ENCODE measurements around the gene ZNF506.

Gene ZNF506

DNA sequence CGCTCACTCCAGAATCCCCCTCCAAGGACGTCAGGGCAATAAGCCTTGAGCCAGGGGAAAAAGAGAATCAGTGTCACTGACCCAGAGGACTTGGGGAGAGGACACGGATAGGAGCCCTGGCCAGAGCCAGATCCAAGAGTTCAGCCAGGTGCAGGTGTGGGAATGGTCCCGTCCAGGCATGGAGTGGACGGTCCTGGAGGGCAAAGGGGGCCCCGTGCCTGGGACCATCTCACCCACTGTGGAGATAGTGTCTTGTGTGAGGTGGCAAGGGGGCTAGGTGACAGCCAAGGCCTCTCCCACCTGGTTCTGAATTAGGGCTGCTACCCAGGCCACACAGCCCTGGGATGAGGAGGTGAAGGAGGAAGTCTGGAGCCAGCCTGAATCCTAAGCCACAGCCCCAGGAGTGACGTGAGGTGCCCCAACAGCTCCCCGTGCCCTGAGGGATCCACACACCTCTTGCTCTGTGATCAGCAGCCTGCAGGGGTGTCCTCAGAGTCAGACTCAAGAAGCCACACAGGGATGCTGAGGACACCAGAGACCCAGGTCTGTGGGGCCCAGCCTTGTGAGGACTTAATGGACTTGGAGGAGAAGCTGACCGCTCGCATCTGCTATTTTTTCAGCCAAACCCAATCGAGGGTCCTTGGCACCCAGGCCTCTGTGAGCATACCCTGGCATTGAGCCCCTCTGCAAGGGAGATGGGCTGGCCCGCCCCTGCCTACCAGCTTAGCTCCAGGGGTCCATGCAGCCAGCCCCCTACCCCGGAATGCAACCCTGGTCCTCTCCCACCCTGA lies 72.2 kb downstream of the ZNF506 start:
- H2BK120ac ChIP-seq (ENCODE audit: low read depth, low read length) = no peak overlapping the region
- 73% methylated on average over 13 of the region's 13 CpGs for WGBS
- no peak overlapping the region for H3K18ac ChIP-seq (ENCODE audit: low read depth in 1 of 2, low read length in 2 of 2)
- H3K27ac ChIP-seq (ENCODE audit: low read length, poor library complexity, severe bottlenecking) = no peak overlapping the region
- H3K4me1 ChIP-seq (ENCODE audit: control insufficient read depth, insufficient read depth, low read depth, low read length) = peaks cover 2% of the 10 kb centered on the region
- H2AFZ ChIP-seq (ENCODE audit: low read depth, low read length) = no peak overlapping the region
- H3K27me3 ChIP-seq (ENCODE audit: control insufficient read depth in 1 of 2, insufficient read depth in 1 of 2, low read length in 2 of 2) = no peaks in the 10 kb centered on the region
- no peak overlapping the region for H3K23ac ChIP-seq (ENCODE audit: low read length in 2 of 2)
- peaks cover 8% of the 10 kb centered on the region for H3K9me3 ChIP-seq (ENCODE audit: control insufficient read depth, low read length)
- H4K91ac ChIP-seq (ENCODE audit: low read length) = no peak overlapping the region
- H3K36me3 ChIP-seq (ENCODE audit: control insufficient read depth in 1 of 2, insufficient read depth in 2 of 2, low read depth in 1 of 2, low read length in 2 of 2) = no peaks in the 10 kb centered on the region
- no peak overlapping the region for H3K4me3 ChIP-seq (ENCODE audit: insufficient read depth in 1 of 2, low read depth in 1 of 2, low read length in 2 of 2)
- no peak overlapping the region for H2AK5ac ChIP-seq (ENCODE audit: low read length, severe bottlenecking)
- no peak overlapping the region for H3K14ac ChIP-seq (ENCODE audit: low read length in 2 of 2)
- H4K8ac ChIP-seq (ENCODE audit: low read length) = no peak overlapping the region
- H2BK15ac ChIP-seq (ENCODE audit: low read depth, poor library complexity, severe bottlenecking) = peak overlapping the region; percentile 13
- no peak overlapping the region for H2BK5ac ChIP-seq (ENCODE audit: low read depth, low read length, poor library complexity, severe bottlenecking)
- H3K9ac ChIP-seq (ENCODE audit: low read length) = no peak overlapping the region
- H3K4me2 ChIP-seq (ENCODE audit: low read length, poor library complexity, severe bottlenecking) = no peak overlapping the region
- no peaks in the 10 kb centered on the region for H3K79me1 ChIP-seq (replicated peaks; ENCODE audit: low read length, poor library complexity, severe bottlenecking)
- DNase-seq = no peak
- H3K4ac ChIP-seq (ENCODE audit: low read depth in 1 of 2, low read length in 2 of 2) = no peak overlapping the region
- H2BK12ac ChIP-seq (ENCODE audit: low read length in 2 of 2) = no peak overlapping the region

- Histone ChIP-seq H3K4me1 (ENCODE audit: control insufficient read depth, insufficient read depth, low read depth, low read length) (peaks cover 2% of the 10 kb centered on the region), H3K14ac (ENCODE audit: low read length in 2 of 2) (no peak overlapping the region), H3K23ac (ENCODE audit: low read length in 2 of 2) (no peak overlapping the region), H3K79me1 (replicated peaks; ENCODE audit: low read length, poor library complexity, severe bottlenecking) (no peaks in the 10 kb centered on the region), H2AFZ (ENCODE audit: low read depth, low read length) (no peak overlapping the region), H2BK5ac (ENCODE audit: low read depth, low read length, poor library complexity, severe bottlenecking) (no peak overlapping the region), H3K9me3 (ENCODE audit: control insufficient read depth, low read length) (peaks cover 13% of the 10 kb centered on the region), H2BK12ac (ENCODE audit: low read length in 2 of 2) (no peak overlapping the region), H4K8ac (ENCODE audit: low read length) (no peak overlapping the region), H3K9ac (ENCODE audit: low read length) (no peak overlapping the region), H2BK15ac (ENCODE audit: low read depth, poor library complexity, severe bottlenecking) (no peak overlapping the region), H4K91ac (ENCODE audit: low read length) (no peak overlapping the region), H3K27me3 (ENCODE audit: control insufficient read depth in 1 of 2, insufficient read depth in 1 of 2, low read length in 2 of 2) (no peaks in the 10 kb centered on the region), H2BK120ac (ENCODE audit: low read depth, low read length) (no peak overlapping the region), H3K4ac (ENCODE audit: low read depth in 1 of 2, low read length in 2 of 2) (no peak overlapping the region), H3K4me3 (ENCODE audit: insufficient read depth in 1 of 2, low read depth in 1 of 2, low read length in 2 of 2) (no peak overlapping the region), H3K27ac (ENCODE audit: low read length, poor library complexity, severe bottlenecking) (no peak overlapping the region), H3K4me2 (ENCODE audit: low read length, poor library complexity, severe bottlenecking) (no peak overlapping the region), H3K18ac (ENCODE audit: low read depth in 1 of 2, low read length in 2 of 2) (no peak overlapping the region), H2AK5ac (ENCODE audit: low read length, severe bottlenecking) (no peak overlapping the region), H3K36me3 (ENCODE audit: control insufficient read depth in 1 of 2, insufficient read depth in 2 of 2, low read depth in 1 of 2, low read length in 2 of 2) (no peaks in the 10 kb centered on the region)
- WGBS = 80% methylated on average over 9 of the region's 9 CpGs
- DNase-seq = no peak
These were observed 73.2 kb downstream of the ZNF506 start for GRCh38 chr19:19748249-19748938.

DNA sequence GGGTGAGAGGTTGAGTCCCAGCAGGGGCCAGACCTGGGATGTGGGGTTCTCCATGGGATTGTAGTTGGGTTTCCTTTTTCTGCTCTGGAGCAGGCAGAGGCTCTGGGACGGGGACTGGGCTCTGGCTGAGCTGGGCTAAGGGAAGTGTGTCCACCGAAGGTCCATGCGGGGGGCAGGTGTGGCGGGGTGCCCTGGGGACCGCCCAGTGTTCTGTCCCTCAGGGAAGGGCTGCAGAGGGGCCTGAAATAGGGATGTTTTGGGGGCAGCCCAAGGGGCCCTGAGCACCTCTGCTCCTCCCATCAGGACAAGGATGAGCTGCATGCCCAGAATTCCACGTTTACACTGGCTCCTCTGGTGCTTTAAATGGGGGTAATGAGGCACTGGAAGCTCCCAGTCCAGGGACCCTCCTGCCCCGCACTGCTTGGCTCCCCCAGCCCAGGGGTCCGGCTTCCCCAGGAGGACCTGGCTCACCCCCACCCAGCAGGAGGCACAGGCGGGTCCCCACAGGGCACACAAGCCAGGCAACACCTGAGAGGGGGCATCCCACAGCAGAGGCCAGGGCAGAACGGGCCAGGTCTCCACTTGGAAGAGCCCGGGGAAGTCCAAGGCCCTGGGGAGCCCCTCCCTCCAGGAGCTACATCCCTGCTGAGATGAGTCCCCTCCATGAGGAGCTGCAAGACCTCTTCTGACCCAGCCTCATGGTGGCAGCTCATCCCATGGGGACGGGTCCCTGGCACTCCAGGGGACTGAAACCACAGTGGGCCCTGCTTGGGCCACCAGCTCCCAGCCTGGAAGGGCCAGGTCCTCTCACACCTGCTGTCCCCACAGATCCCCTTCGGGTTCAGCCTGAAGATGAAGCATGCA lies 74.0 kb downstream of the ZNF506 start:
- Histone ChIP-seq H3K23ac (ENCODE audit: low read length in 2 of 2) (no peak overlapping the region), H3K4ac (ENCODE audit: low read depth in 1 of 2, low read length in 2 of 2) (no peak overlapping the region), H2AK5ac (ENCODE audit: low read length, severe bottlenecking) (no peak overlapping the region), H2BK12ac (ENCODE audit: low read length in 2 of 2) (no peak overlapping the region), H3K27me3 (ENCODE audit: control insufficient read depth in 1 of 2, insufficient read depth in 1 of 2, low read length in 2 of 2) (no peaks in the 10 kb centered on the region), H2BK120ac (ENCODE audit: low read depth, low read length) (no peak overlapping the region), H2BK5ac (ENCODE audit: low read depth, low read length, poor library complexity, severe bottlenecking) (no peak overlapping the region), H3K9me3 (ENCODE audit: control insufficient read depth, low read length) (peaks cover 13% of the 10 kb centered on the region), H3K27ac (ENCODE audit: low read length, poor library complexity, severe bottlenecking) (no peak overlapping the region), H3K18ac (ENCODE audit: low read depth in 1 of 2, low read length in 2 of 2) (no peak overlapping the region), H3K14ac (ENCODE audit: low read length in 2 of 2) (no peak overlapping the region), H3K4me2 (ENCODE audit: low read length, poor library complexity, severe bottlenecking) (no peak overlapping the region), H3K79me1 (replicated peaks; ENCODE audit: low read length, poor library complexity, severe bottlenecking) (no peaks in the 10 kb centered on the region), H3K4me3 (ENCODE audit: insufficient read depth in 1 of 2, low read depth in 1 of 2, low read length in 2 of 2) (no peak overlapping the region), H3K36me3 (ENCODE audit: control insufficient read depth in 1 of 2, insufficient read depth in 2 of 2, low read depth in 1 of 2, low read length in 2 of 2) (no peaks in the 10 kb centered on the region), H2AFZ (ENCODE audit: low read depth, low read length) (no peak overlapping the region), H4K91ac (ENCODE audit: low read length) (no peak overlapping the region), H4K8ac (ENCODE audit: low read length) (no peak overlapping the region), H2BK15ac (ENCODE audit: low read depth, poor library complexity, severe bottlenecking) (no peak overlapping the region), H3K4me1 (ENCODE audit: control insufficient read depth, insufficient read depth, low read depth, low read length) (peaks cover 2% of the 10 kb centered on the region), H3K9ac (ENCODE audit: low read length) (no peak overlapping the region)
- no peak for DNase-seq
- 78% methylated on average over 13 of the region's 13 CpGs for WGBS
